22Rv1 (cell line): ENCODE results near the gene FBN1.

Experiments used
- ZFX ChIP-seq: fragments of 450-650 bp; IDR thresholded peaks from 2 replicates; pipeline ENCODE4 v1.6.1; 2017; ENCODE audit warnings: antibody characterized with exemption, borderline replicate concordance
- TF ChIP-seq, protein P1 (sequence below): fragments of 450-650 bp; IDR thresholded peaks from 2 replicates; pipeline ENCODE4 v1.5.1; 2017; ENCODE audit warnings: mild to moderate bottlenecking

DNA sequence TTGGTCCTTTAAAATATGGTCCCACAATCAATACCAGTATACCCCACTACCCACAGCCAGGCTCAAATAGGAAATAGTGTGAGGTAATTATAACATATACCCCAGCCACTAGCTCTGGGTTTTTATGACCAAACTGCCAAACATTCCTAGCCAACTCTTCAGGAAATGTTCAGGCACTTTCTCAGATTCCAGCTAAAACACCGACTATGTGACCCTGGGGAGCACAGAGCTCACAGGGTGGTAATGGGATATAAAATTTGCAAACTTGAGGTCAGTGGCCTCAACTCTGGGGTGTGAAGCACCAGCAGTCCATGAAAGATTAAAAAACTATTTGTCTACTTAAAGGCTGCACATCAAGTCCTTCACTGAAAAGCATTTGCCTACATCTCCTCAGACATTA lies 12.9 kb downstream of the FBN1 start:
- TF ChIP-seq, protein P1, sequence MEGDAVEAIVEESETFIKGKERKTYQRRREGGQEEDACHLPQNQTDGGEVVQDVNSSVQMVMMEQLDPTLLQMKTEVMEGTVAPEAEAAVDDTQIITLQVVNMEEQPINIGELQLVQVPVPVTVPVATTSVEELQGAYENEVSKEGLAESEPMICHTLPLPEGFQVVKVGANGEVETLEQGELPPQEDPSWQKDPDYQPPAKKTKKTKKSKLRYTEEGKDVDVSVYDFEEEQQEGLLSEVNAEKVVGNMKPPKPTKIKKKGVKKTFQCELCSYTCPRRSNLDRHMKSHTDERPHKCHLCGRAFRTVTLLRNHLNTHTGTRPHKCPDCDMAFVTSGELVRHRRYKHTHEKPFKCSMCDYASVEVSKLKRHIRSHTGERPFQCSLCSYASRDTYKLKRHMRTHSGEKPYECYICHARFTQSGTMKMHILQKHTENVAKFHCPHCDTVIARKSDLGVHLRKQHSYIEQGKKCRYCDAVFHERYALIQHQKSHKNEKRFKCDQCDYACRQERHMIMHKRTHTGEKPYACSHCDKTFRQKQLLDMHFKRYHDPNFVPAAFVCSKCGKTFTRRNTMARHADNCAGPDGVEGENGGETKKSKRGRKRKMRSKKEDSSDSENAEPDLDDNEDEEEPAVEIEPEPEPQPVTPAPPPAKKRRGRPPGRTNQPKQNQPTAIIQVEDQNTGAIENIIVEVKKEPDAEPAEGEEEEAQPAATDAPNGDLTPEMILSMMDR = no peak
- TF ChIP-seq ZFX = no peak
